SK-N-SH (cell line): Measurements from ENCODE around the gene FKBP2. TPM values are rescaled to one million over a fixed set of nuclear protein-coding genes. Genes with fewer than 3 reads are reported as not detected.

ENCODE experiments used
- CTCF ChIA-PET: fragments of 300-600, 350-600 bp; formaldehyde crosslinking; extraction: SDS; loops from one replicate; lab custom pipeline; 2021; lab: Yijun Ruan, JAX
- POLR2A ChIA-PET: fragments of 350-600 bp; sonication (Branson Sonifier 250); formaldehyde crosslinking; extraction: SDS; loops from one replicate; lab custom pipeline; 2020; ENCODE audit warnings: antibody characterized with exemption, inconsistent platforms; lab: Yijun Ruan, JAX
- DNase-seq: peaks from one replicate; pipeline ENCODE4 v3.0.0; 2012
- H2AFZ ChIP-seq: fragments of 200-600 bp; sonication (generic); 2 replicates; pipeline ENCODE4 v1.8.1; 2016; ENCODE audit warnings: antibody characterized with exemption, mild to moderate bottlenecking, low read depth
- H3F3A ChIP-seq: fragments of 200-600 bp; sonication (generic); replicated peaks from 2 replicates; pipeline ENCODE3; 2016; ENCODE audit warnings: antibody characterized with exemption, mild to moderate bottlenecking; ENCODE audit not compliant: insufficient read depth
- H3K27ac ChIP-seq, 2 experiments: fragments of 200-500 bp in 1 of 2; fragments of 200-600 bp in 1 of 2; sonication (Bioruptor generic) in 1 of 2; sonication (generic), shearing (Covaris generic) in 1 of 2; 2 replicates each; pipeline versions ENCODE4 v1.5.1 to v1.6.1; 2014 to 2016; ENCODE audit warnings: low read depth in 2 of 2, inconsistent platforms in 1 of 2, low read length in 1 of 2, mild to moderate bottlenecking in 1 of 2, mixed read lengths in 1 of 2
- H3K27me3 ChIP-seq: fragments of 200-600 bp; sonication (generic), shearing (Covaris generic); 2 replicates; pipeline ENCODE4 v1.6.1; 2016; ENCODE audit warnings: mixed run types; ENCODE audit not compliant: insufficient read depth
- H3K36me3 ChIP-seq, 2 experiments: fragments of 200-500 bp in 1 of 2; fragments of 200-600 bp in 1 of 2; sonication (Bioruptor generic) in 1 of 2; sonication (generic) in 1 of 2; replicated peaks in 1 of 2; 2 replicates each; pipeline versions ENCODE3 to v1.5.1; 2014 to 2016; ENCODE audit warnings: low read length in 1 of 2, mild to moderate bottlenecking in 1 of 2; ENCODE audit not compliant: insufficient read depth in 2 of 2, control insufficient read depth in 1 of 2
- H3K4me1 ChIP-seq, 2 experiments: fragments of 200-500 bp in 1 of 2; fragments of 200-600 bp in 1 of 2; sonication (Bioruptor generic) in 1 of 2; sonication (generic), shearing (Covaris generic) in 1 of 2; 2 replicates each; pipeline versions ENCODE4 v1.5.1 to v1.6.1; 2014 to 2016; ENCODE audit warnings: low read depth in 1 of 2, low read length in 1 of 2, mixed run types in 1 of 2; ENCODE audit not compliant: insufficient read depth in 2 of 2, control insufficient read depth in 1 of 2
- H3K4me2 ChIP-seq: fragments of 200-600 bp; sonication (generic), shearing (Covaris generic); 2 replicates; pipeline ENCODE4 v1.6.1; 2017; ENCODE audit warnings: mixed run types
- H3K4me3 ChIP-seq, 2 experiments: fragments of 200-500 bp in 1 of 2; fragments of 200-600 bp in 1 of 2; sonication (Bioruptor generic) in 1 of 2; sonication (generic), shearing (Covaris generic) in 1 of 2; 2 replicates each; pipeline versions ENCODE4 v1.5.1 to v1.8.1; 2014 to 2016; ENCODE audit warnings: low read depth in 2 of 2, inconsistent platforms in 1 of 2, low read length in 1 of 2, mild to moderate bottlenecking in 1 of 2, mixed read lengths in 1 of 2, moderate library complexity in 1 of 2
- H3K79me2 ChIP-seq: fragments of 200-600 bp; sonication (generic); 2 replicates; pipeline ENCODE4 v1.8.1; 2017; ENCODE audit warnings: mild to moderate bottlenecking; ENCODE audit not compliant: insufficient read depth
- H3K9ac ChIP-seq: fragments of 200-600 bp; sonication (generic); 2 replicates; pipeline ENCODE4 v1.6.1; 2017; ENCODE audit warnings: mixed run types
- H3K9me2 ChIP-seq: fragments of 200-600 bp; sonication (generic); 2 replicates; pipeline ENCODE4 v1.6.1; 2017; ENCODE audit warnings: mixed run types
- H3K9me3 ChIP-seq: fragments of 200-600 bp; sonication (generic); 2 replicates; pipeline ENCODE4 v1.6.1; 2017; ENCODE audit warnings: mixed run types, mild to moderate bottlenecking, moderate library complexity
- H4K20me1 ChIP-seq: fragments of 200-600 bp; sonication (generic); 2 replicates; pipeline ENCODE4 v1.6.1; 2017; ENCODE audit warnings: mild to moderate bottlenecking, mixed run types; ENCODE audit not compliant: insufficient read depth
- CTCF ChIP-seq: fragments of 200-600 bp; sonication (generic); IDR thresholded peaks from 2 replicates; pipeline ENCODE4 v1.6.1; 2017; ENCODE audit warnings: antibody characterized with exemption, mild to moderate bottlenecking, moderate library complexity
- EP300 ChIP-seq, 2 experiments: IDR thresholded peaks; 2 replicates each; pipeline versions ENCODE4 v1.4.0 to v1.6.1; 2012; ENCODE audit warnings: borderline replicate concordance in 1 of 2, low read depth in 1 of 2, low read length in 1 of 2
- FOSL2 ChIP-seq: IDR thresholded peaks from 2 replicates; pipeline ENCODE4 v1.4.0; 2012; ENCODE audit warnings: low read depth, mild to moderate bottlenecking, moderate library complexity, borderline replicate concordance
- GABPA ChIP-seq: IDR thresholded peaks from 2 replicates; pipeline ENCODE4 v1.4.0; 2012; ENCODE audit warnings: low read depth, mild to moderate bottlenecking
- GATA2 ChIP-seq: sonication (generic); formaldehyde crosslinking; IDR thresholded peaks from 2 replicates; pipeline ENCODE4 v1.5.0; 2020; ENCODE audit warnings: mild to moderate bottlenecking, missing genetic modification reagents
- MEF2A ChIP-seq: IDR thresholded peaks from 2 replicates; pipeline ENCODE4 v1.4.0; 2012; ENCODE audit warnings: low read depth, borderline replicate concordance
- NRF1 ChIP-seq: IDR thresholded peaks from 2 replicates; pipeline ENCODE4 v1.6.1; 2012; ENCODE audit warnings: low read depth, mild to moderate bottlenecking, low read length
- POLR2AphosphoS5 ChIP-seq: IDR thresholded peaks from 2 replicates; pipeline ENCODE4 v1.6.1; 2012; ENCODE audit warnings: low read depth, low read length
- SIN3A ChIP-seq: IDR thresholded peaks from 2 replicates; pipeline ENCODE4 v1.6.1; 2012; ENCODE audit warnings: low read depth, mild to moderate bottlenecking, low read length, moderate library complexity, borderline replicate concordance
- USF1 ChIP-seq: IDR thresholded peaks from 2 replicates; pipeline ENCODE4 v1.4.0; 2012; ENCODE audit warnings: low read depth, borderline replicate concordance
- USF2 ChIP-seq: fragments of 150-350 bp; IDR thresholded peaks from 2 replicates; pipeline ENCODE4 v1.6.1; 2017; ENCODE audit warnings: antibody characterized with exemption, low read length, low read depth, borderline replicate concordance
- ZBTB33 ChIP-seq: IDR thresholded peaks from 2 replicates; pipeline ENCODE4 v1.4.0; 2012; ENCODE audit warnings: low read depth, borderline replicate concordance
- WGBS: methylation state at CpG from one replicate; pipeline ENCODE4 v1.1.6; 2017; ENCODE audit warnings: low lambda C conversion rate; 5-methylcytosine and 5-hydroxymethylcytosine counted together
- polyA plus RNA-seq, 3 experiments: library from polyadenylated mRNA; depleted of rRNA; stranded (reverse); fragments of >200 nt; gene quantifications; 2 replicates each; pipeline ENCODE4 v1.2.3, GENCODE V29; 2012

The FKBP2 gene
- polyA plus RNA-seq, 1 of the 3 experiments (the other 2 are of a cell fraction), result 127 TPM

- no peaks in the 10 kb centered on the region for H3K9me2 ChIP-seq
- H3K36me3 ChIP-seq, result peaks cover 30 to 33% of the 10 kb centered on the region in 2 experiments
- no peaks in the 10 kb centered on the region for H3K27me3 ChIP-seq
- H3K9ac ChIP-seq, result no peak overlapping the region
- H3K9me3 ChIP-seq, result no peaks in the 10 kb centered on the region
- H4K20me1 ChIP-seq, result no peaks in the 10 kb centered on the region
- peaks cover 0 to 27% of the 10 kb centered on the region in 2 experiments; a peak in 2 of 4 replicates for H3K4me1 ChIP-seq
- H3K4me2 ChIP-seq, result no peak overlapping the region
- H3F3A ChIP-seq, result peaks cover 3% of the 10 kb centered on the region
- CTCF ChIA-PET, result interaction anchor here (5.7 kb wide), 1 partner anchor 9 kb away, joined by 119 read pairs; the partner anchor contains the start of gene PLCB3
- no peak overlapping the region for H3K27ac ChIP-seq
- no peak overlapping the region for H2AFZ ChIP-seq
- DNase-seq, result no peak
- H3K4me3 ChIP-seq, result no peak overlapping the region
- TF ChIP-seq POLR2AphosphoS5, result no peak
- TF ChIP-seq ZBTB33, result no peak
- no peak for TF ChIP-seq EP300 (IDR thresholded peaks at IDR 0.05; ENCODE audit: borderline replicate concordance in 1 of 2, low read depth in 1 of 2, low read length in 1 of 2)
- no peak for TF ChIP-seq GATA2 (CRISPR knock-in tag)
- TF ChIP-seq USF2, result no peak
- no peak for TF ChIP-seq NRF1
- no peak for TF ChIP-seq CTCF
- no peak for TF ChIP-seq MEF2A
- no peak for TF ChIP-seq USF1
- no peak for TF ChIP-seq FOSL2
- no peak for TF ChIP-seq SIN3A
- TF ChIP-seq GABPA, result no peak
- H3K79me2 ChIP-seq, result no peaks in the 10 kb centered on the region; the same call in none of the 2 replicates
- POLR2A ChIA-PET, result no interaction called here
- WGBS, result 94% methylated on average over 6 of the region's 6 CpGs
Observed at GRCh38 chr11:64260147-64260708, 19.3 kb downstream of the FKBP2 start.
